GM19455 (cell line): ENCODE results near the gene RFPL4AL1.
"Not testable (repeated sequence)": the region's sequence is repeated elsewhere in the genome, so short reads cannot be mapped to it uniquely, and the experiment has no call there.

Experiments used
- ATAC-seq: cut with Tn5 transposase; IDR thresholded peaks from one replicate; pipeline ENCODE4 v1.9.1; 2021; ENCODE audit not compliant: unreplicated experiment

RFPL4AL1 gene

GRCh38 chr19:55768818-55769217 lies at the start of gene RFPL4AL1:
TSS of gene RFPL4AL1 (plus strand) at chr19:55769118. CDS start at chr19:55771805, 2,687 bp downstream.
- not testable (repeated sequence) for ATAC-seq

- no peak for ATAC-seq
These were observed 48.6 kb upstream of the RFPL4AL1 start for GRCh38 chr19:55720214-55720746.

GRCh38 chr19:55720801-55721200 lies 48.1 kb upstream of the RFPL4AL1 start:
- no peak for ATAC-seq

GRCh38 chr19:55723491-55723890 lies 45.4 kb upstream of the RFPL4AL1 start:
- ATAC-seq: no peak

- ATAC-seq: not testable (repeated sequence)
These were observed 38.5 kb upstream of the RFPL4AL1 start for GRCh38 chr19:55730378-55730777.

GRCh38 chr19:55738302-55738701 lies 30.6 kb upstream of the RFPL4AL1 start, which contains the start of gene NLRP9:
TSS of gene NLRP9 (minus strand) at chr19:55738402. CDS start at chr19:55738374, 28 bp downstream.
- no peak for ATAC-seq

GRCh38 chr19:55750715-55751114 lies 18.2 kb upstream of the RFPL4AL1 start:
- ATAC-seq: no peak

GRCh38 chr19:55753401-55753800 lies 15.5 kb upstream of the RFPL4AL1 start:
- no peak for ATAC-seq

GRCh38 chr19:55756808-55757207 lies 12.1 kb upstream of the RFPL4AL1 start:
- not testable (repeated sequence) for ATAC-seq

GRCh38 chr19:55758797-55759196 lies 10.1 kb upstream of the RFPL4AL1 start, which contains the start of gene RFPL4A:
TSS of gene RFPL4A (plus strand) at chr19:55759097. CDS start at chr19:55761801, 2,704 bp downstream.
- not testable (repeated sequence) for ATAC-seq

- ATAC-seq: no peak
These were observed 2.5 kb upstream of the RFPL4AL1 start for GRCh38 chr19:55766466-55766865.

- ATAC-seq: not testable (repeated sequence)
These were observed 714 bp downstream of the RFPL4AL1 start for GRCh38 chr19:55769632-55770031.

GRCh38 chr19:55777528-55777927 lies 8.6 kb downstream of the RFPL4AL1 start:
- no peak for ATAC-seq

- ATAC-seq: no peak
These were observed 9.4 kb downstream of the RFPL4AL1 start for GRCh38 chr19:55778331-55778730.

- no peak for ATAC-seq
These were observed 12.2 kb downstream of the RFPL4AL1 start for GRCh38 chr19:55781112-55781511.

- ATAC-seq: no peak
These were observed 26.1 kb downstream of the RFPL4AL1 start for GRCh38 chr19:55795021-55795420.

- no peak for ATAC-seq
These were observed 32.5 kb downstream of the RFPL4AL1 start for GRCh38 chr19:55801416-55801815.

- no peak for ATAC-seq
These were observed 33.4 kb downstream of the RFPL4AL1 start for GRCh38 chr19:55802281-55802680.

- ATAC-seq: no peak
These were observed 40.6 kb downstream of the RFPL4AL1 start for GRCh38 chr19:55809381-55810058.

- no peak for ATAC-seq
These were observed 42.4 kb downstream of the RFPL4AL1 start for GRCh38 chr19:55811340-55811739.

- no peak for ATAC-seq
These were observed 43.5 kb downstream of the RFPL4AL1 start for GRCh38 chr19:55812449-55812848.

GRCh38 chr19:55813906-55814305 lies 45.0 kb downstream of the RFPL4AL1 start:
- ATAC-seq: no peak
